Superior temporal gyrus (tissue), 1 donor: ENCODE measurements around the gene CARMIL1.

ENCODE experiments used
- DNase-seq: peaks from one replicate; pipeline ENCODE4 v3.0.0-alpha.2; 2016; ENCODE audit errors: extremely low spot score

The CARMIL1 gene

DNA sequence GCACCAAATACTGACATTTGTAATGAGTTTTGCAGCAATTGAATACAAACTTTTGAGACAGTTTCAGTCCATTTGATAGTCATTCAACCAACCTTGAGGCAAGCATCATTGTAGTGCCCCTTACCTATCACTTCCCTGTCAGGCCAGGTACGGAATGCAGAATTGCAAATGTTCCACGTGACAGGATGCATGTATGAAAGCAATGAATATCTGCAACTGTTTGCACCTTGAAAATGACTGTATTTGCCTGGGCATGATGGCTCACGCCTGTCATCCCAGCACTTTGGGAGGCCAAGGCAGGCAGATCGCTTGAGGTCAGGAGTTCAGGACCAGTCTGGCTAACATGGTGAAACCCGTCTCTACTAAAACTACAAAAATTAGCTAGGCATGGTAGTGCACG lies 226.8 kb downstream of the CARMIL1 start:
- DNase-seq = no peak

DNA sequence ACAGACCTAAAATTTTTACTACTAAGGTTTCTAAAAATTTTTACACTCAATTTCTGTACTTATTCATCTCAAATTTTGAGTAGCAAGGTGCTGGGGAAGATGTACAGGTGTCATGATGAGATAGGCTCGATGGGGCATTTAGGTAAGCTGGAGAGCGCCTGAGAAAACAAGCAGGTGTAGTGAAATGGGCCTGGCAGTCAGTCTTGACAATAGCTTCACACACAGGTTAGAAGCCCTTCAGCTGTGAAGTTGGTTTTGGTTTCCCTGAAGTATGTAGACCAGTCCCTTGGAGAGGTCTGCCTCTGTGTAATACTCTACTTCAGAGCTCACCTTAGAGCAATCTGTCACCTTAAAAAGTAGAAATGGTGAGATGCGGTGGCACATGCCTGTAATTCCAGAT lies 228.9 kb downstream of the CARMIL1 start:
- DNase-seq = no peak

DNA sequence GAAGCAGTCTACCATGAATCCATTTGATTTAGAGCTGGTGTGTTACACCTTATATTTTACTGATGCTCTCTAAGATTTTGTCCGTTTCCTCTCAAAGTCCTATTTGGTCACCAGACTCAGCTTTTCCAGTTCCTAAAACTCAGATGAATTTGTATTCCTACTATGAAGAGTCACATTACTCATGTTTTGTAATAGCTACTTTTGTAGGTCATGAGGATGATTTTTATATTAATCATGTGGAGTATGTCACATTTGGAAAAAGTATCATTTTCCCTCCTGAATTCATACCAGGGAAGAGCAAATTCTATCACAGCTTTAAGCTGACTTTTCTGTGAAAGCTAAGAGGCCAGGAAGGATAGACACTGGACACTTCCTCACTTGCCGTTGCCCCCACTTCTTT lies 232.2 kb downstream of the CARMIL1 start:
- DNase-seq = no peak

DNA sequence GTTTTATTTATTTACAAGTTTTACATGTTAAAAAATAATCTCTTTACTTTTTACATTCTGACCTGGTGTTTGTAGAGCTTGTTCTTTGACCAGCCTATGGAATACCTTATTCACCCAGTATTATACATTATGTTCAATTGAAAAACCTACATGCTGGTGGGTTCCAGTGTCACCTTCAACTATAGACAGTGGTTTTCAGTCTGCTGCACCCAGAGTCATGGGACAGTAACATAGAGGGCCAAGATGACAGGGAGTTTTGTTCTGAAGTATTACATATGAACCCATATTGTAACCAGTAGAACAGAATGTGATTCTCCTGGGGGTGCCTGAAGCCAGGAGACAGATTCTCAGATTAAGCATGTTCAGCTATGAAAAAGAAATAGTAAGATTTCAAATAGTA lies 233.4 kb downstream of the CARMIL1 start:
- DNase-seq = no peak

DNA sequence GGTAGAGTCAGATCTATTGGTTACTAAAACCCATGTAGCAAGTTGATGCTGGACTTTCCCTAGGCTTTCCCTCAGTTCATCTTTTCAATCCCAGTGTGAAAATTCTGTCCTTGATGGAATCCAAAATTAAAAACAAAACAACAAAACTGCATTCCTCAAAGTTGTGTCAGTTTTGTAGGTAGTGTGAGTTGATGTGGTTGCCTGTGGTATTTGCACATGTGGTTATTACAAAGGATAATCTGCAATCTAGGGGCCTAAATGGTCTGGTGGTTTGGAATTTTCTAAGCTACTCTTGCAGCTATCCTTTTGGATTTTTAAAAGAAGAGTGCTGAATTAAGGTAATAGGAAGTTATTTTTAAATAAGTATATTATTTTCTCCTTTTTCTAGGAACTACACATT lies 240.7 kb downstream of the CARMIL1 start:
- DNase-seq = no peak

DNA sequence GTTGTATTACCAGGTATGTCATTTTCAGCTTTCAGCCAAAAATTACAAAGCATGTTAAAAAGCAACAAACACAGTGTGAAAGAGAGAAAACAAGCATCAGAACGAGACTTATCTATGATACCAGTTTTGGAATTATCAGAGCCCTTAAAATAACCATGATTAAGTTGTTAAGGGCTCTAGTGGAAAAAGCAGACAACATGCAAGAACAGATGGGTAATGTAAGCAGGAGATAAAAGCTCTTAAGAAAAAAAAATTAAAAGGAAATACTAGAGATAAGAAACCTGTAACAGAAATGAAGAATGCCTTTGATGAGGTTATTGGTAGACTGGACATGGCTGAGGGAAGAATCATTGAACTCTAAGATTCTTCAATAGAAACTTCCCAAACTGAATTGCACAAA lies 245.4 kb downstream of the CARMIL1 start:
- DNase-seq = no peak

DNA sequence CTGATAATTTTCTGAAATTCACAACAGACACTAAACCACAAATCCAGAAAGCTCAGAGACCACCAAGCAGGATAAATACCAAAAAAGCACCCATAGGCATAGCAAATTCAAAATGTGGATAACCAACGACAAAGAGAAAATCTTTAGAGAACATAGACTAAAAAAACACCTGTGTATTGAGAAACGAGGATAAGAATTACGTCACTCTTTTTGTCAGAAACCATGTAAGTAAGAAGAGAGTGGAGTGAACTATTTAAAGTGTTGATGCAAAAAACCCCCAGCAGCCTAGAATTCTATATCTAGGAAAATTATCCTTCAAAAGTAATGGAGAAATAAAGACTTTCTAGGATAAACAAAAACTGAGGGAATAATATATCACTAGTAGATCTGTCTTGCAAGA lies 245.9 kb downstream of the CARMIL1 start:
- no peak for DNase-seq

DNA sequence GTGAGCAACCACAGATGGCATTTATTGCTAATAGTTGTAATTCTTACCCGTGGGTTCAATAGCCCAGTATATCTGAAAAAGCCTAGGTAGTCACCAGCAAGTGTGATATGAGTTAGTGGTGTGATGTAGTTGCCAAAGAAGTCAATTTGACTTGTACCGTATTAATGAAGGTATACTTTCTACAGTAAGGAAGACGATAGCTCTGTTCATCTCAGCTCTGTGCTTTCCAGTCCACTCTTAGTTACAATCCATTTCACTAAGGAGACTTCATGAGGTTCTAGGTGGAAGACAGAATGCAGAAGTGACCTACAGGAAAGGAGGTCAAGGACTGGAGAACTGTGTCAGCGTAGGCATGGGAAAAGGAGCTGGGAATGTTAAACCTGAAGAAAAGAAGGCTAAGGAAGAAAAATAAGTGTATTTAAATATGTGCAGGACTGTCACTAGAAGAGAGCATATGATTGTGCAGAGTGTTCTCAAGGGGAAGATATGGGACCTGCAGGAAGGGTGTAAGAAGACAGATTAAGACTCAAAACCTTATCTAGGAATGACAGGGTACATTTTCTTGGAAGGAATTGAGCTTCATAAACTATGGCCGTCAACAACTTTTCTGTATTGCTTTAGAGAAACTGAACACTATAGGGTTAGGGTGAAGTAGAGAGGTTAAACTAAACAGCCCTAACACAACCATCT lies 255.9 kb downstream of the CARMIL1 start:
- DNase-seq = no peak

DNA sequence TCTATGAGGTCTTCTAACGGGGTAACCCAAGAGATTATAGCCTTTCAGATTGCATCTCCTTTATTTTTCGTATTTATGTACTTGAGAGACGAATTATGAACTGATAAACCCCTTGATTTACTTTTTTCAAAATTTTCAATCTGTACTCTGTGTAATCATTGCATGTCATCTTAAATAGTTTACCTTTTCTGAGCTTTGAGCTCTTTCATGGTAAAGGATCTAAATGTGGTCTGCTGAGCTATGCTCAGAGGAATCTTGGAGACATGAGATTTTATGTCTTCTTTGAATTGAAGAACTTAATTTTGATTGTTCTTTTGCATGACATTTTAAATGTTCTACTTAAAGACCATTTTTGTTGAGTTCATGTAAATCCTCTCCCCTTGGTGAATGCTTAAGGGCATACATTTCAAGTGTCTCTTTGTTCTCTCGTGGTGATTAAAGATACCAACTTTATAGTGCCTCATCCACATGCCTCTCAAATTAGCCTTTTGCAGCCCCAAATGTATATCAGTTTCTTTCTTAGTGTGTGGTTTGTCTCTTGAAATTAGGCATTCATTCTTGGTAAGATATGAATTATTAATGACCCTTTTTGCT lies 256.6 kb downstream of the CARMIL1 start:
- no peak for DNase-seq

DNA sequence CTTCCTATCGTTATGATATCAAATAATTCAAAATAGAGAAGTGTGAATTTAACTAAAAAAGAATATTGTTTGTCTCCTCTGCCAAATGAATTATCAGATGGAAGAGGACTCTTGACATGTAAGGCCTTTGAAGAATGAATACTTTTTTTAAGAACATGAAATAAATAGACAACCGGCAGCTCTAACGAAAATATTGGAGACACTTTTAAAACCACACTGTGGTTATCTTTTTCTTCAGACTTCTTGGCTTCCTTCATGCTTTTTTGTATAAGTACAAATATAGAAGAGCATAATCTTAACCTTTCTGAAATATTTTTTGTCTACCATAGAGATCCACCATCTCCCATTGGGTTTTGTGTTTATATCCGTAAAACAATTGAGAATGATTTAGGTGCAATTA lies 257.6 kb downstream of the CARMIL1 start:
- DNase-seq = no peak

DNA sequence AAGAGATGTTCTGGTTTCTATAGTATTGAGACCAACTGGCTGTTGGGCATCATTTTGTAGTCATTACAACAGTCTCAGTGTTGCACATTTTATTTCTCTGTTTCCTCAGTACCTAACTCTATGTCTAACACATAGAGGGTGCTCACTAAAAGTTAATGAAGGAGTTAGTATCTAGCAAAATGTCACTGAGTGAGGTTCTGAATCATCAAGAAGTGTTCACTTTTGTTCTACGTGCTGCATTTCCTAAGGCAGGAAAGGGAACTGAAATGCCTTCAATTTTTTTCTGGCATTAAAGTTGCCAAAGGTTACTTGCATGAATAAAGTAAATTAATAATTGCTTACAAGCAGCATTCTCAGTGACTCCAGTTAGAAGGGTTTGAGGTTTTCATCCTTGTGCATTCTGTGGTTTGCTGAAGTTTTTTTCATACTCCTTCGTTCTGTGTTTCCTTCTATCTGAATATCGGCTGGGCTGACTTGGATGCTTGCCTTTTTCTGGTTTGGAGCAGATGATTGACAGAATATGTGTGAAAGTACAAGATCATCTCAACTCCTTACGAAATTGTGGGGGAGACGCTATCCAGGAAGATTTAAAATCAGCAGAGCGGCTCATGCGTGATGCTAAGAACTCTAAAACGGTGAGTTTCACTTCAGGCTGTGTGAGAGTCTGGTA lies 258.3 kb downstream of the CARMIL1 start:
- DNase-seq = peak; percentile 26

DNA sequence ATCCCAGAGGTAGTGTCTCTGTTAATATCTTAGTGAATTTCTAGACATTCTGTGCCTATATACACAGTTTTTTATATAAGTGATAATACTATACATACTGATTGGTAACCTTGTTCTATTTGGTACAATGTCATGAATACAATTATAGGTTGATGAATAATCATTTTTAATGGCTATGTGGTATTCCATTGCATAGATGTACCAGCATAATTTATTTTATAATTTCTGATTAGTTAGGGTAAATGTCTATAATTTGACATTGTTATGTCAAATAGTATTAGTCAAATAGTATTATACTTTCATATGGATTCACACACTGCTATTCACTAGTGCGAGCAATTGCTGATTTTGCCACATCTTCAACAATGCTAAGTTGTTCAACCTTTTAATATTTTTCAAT lies 262.1 kb downstream of the CARMIL1 start:
- no peak for DNase-seq

DNA sequence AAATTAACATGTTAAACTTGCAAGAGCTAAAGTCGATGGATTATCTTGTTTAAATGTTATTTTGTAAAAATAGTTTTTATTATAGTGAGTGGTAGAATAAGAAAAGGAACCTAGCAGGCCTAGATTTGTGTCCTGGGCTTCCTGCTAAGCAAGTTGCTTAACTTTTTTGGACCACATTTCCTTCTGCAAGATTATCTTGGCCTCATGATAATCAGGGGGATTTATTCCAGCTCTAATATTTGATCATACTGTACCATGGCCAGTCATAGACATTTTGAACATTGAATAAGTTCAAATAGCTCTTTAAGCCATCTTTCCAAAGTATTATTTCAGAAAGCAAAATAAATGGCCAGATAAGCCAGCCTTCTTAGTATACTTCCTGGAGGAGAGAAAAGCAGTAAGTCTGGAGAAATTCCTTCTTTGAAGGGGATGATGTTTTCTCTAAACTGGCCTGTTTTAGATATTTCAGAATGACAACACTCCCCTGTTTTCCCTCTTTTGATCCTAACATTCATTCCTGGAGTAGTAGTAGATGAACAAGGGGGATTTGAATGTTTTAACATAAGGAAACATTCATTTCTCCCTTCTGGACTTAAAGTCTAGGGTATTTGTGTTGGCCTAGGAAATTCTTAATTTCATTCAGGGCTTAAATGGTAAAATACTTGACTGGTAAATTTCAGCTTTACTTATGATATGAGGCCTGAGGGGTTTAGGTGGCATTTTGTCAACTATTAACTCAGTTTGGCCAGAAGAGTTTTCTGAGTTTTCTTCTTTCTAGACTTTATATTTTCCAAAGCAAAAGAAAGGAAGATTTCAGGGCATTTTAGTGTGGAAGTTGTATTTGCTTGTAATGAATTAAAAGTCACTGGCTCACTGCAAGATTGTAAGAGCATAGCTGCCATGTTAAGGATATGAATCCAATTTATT lies 264.1 kb downstream of the CARMIL1 start:
- DNase-seq = no peak

DNA sequence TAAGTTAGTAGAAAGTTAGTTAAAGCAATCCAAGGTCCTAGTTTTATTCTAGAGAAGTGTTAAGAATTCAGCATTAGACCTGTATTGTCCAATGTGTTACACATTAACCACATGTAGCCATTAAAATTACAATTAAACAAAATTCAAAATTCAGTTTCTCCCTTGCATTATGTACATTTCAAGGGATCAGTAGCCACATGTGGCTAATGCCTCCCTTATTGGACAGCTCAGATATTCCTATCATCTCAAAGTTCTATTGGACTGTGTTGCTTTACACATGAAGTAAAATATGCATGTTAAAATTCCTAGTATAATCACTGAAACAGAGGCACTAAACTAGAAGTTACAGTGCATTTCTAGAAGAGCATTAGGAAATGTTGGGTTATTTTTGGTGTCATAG lies 265.7 kb downstream of the CARMIL1 start:
- no peak for DNase-seq

DNA sequence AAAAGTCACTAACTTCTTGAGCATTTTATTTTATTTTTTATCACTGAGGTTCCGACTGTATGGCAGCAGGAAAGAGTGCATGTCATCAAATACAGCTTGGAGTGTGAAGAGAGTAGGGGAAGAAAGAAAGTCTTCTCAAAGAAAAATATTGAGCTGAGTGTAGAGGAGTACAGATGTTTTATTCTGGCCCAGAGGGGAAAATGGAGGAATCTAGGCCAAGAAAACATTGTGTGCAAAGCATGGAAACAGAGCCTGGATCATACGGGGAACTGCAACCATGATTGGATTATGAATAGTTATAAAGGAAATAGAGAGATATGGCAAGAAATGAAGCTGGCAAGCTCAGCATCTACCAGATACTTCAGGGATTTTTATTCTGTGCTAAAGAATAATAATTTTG lies 268.6 kb downstream of the CARMIL1 start:
- DNase-seq = no peak

DNA sequence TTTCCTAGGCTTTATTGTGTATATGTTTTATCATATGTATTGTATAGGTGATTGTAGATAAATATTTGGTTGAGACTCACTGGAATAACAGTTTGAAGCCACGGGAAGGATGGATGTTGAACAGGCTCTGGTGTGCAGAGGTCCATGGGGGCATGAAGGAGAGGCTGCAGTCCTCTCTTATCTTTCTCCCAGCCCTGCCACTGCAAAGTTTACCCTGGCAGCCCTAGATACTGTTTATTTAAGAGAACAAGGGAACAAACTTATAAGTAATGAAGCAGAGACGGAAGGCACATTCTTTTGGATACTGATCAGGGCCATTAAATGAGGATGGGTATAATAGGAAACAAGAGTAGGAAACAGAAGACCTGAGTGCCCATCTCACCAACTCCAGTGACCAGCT lies 269.3 kb downstream of the CARMIL1 start:
- no peak for DNase-seq

DNA sequence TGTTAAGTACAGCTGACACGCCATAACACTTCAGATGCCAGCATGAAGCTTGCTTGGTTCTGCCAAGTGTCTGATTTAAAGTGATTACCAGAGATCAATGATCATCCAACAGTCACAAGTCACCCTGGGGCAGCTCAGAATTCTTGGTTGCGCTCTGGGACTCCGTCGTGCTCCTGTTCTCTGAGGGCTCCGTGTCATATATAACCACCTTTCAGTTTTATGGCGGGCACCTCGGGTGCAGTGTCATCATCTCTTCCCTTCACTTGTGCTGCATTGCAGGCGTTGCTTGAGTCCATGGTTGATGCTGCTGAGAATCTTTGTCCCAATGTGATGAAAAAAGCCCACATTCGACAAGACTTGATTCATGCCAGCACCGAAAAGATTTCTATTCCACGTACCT lies 271.5 kb downstream of the CARMIL1 start:
- no peak for DNase-seq

DNA sequence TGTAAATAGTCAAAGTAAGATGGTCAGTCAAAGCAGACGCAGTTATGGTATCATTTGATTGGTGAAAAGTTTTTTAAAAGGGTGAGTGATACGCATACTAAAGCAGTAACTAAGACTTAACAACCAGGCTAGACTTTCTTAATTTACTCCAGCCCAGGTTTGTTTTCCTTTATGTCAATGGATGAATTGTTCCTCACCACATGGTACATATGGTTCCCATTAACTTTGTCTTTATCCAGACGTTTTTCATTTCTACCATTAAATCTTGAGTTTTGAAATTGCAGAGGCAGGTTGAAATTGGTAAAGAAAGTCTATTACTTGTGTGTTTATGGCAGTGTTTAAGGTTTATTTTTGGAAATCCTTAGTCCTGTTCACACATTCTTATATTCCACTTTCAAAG lies 274.3 kb downstream of the CARMIL1 start:
- no peak for DNase-seq

DNA sequence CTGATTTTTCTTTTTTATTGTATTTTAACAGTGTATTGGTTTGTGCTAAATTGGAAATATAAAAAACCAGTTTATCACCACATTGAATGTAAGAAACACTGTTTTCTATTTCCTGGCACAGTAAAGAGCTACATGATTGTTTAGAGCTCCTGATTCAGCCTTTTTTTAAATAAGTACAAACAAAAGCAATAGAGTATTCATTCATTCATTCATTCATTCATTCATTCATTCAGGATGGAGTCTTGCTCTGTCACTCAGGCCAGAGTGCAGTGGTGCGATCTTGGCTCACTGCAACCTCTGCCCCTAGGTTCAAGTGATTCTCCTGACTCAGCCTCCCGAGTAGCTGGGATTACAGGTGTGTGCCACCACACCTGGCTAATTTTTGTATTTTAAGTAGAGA lies 276.0 kb downstream of the CARMIL1 start:
- DNase-seq = no peak

DNA sequence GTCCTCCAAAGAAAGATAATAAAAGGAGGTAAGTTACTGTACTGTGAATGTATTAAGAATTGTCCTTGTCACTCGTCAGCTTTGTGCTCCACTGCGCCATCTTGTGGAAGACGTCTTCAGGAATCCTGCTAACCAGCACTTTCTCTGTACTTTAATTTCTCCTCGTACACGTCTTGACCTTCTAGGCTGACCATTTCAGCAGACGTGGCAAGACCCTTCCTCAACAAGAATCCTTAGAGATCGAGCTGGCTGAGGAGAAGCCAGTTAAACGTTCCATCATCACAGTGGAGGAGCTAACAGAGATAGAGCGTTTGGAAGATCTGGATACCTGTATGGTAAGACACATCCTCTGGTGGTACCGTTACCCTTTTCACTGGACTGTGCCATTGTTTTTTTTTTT lies 277.3 kb downstream of the CARMIL1 start:
- peak; percentile 91 for DNase-seq

DNA sequence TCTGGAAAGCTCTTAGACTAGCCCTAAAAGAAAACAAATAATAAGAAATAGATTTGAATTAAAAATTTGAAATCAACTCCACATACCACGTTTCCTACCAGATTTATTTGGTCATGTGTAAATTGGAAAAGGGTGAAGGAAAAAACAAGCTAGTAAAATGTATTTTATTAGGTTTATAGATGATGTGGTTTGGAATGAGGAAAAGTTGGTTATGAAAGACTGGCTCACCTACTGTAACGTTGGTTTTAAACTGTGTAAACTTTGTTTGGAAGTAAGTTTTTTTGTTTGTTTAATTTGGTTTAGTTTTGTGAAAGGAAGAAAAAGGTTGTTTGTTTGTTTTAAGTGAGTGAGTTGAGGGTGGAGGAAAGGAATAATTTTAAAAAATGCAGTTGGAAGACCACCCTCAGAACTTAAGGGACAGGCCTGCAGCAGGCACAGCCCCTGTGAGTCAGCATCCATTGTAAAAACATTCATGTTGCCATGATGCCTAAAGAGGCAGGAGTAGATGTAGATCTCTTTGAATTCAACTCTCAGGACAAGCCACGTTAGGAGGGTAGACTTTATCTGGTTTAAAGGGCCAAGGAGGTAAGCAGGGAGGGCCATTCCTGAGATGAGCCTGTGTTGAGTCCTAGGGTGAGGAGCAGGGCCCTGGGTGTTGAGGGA lies 279.1 kb downstream of the CARMIL1 start:
- no peak for DNase-seq

DNA sequence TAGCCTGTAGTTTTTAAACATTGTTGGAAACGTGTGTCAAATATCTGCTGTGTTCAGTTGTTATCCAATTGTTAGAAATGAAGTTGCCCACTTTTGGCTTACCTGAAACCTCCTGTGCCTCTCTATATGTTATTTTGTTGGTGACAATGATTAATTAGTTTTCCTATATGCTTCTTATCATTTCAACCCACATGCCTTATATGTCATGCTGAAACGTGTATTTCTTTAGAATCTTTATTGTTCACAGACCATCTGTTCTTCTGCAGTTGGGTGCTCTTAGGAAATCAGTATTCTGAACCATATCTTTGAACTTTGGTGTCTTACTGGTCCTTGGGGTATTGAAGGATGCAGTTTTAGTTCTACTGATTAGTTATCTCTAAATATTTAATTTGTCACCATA lies 281.7 kb downstream of the CARMIL1 start:
- no peak for DNase-seq
